Central memory CD4-positive, alpha-beta T cell (primary cell): ENCODE measurements around the gene CRTC1.

Experiments used
- DNase-seq: peaks from one replicate; pipeline ENCODE4 v3.0.0; 2022

The CRTC1 gene

GRCh38 chr19:18788529-18789421, 105.3 kb downstream of the CRTC1 start:
- no peak for DNase-seq

- DNase-seq, result no peak
These were observed 106.0 kb downstream of the CRTC1 start for GRCh38 chr19:18789422-18789869.

- DNase-seq, result no peak
These were observed 106.5 kb downstream of the CRTC1 start for GRCh38 chr19:18789883-18790565.

- DNase-seq, result no peak
These were observed 107.3 kb downstream of the CRTC1 start, which contains the start of gene COMP for GRCh38 chr19:18790566-18791314. Gene COMP (minus strand): TSS chr19:18791305. CDS start chr19:18791269, 36 bp downstream.

GRCh38 chr19:18791315-18791678, 107.8 kb downstream of the CRTC1 start:
- DNase-seq, result no peak

- DNase-seq, result no peak
These were observed 109.2 kb downstream of the CRTC1 start for GRCh38 chr19:18792661-18793060.

GRCh38 chr19:18793144-18794028, 109.9 kb downstream of the CRTC1 start:
- DNase-seq, result no peak

- no peak for DNase-seq
These were observed 110.5 kb downstream of the CRTC1 start for GRCh38 chr19:18794029-18794313.

- no peak for DNase-seq
These were observed 111.2 kb downstream of the CRTC1 start for GRCh38 chr19:18794692-18795091.

- no peak for DNase-seq
These were observed 112.1 kb downstream of the CRTC1 start for GRCh38 chr19:18795540-18795939.

- DNase-seq, result no peak
These were observed 112.8 kb downstream of the CRTC1 start for GRCh38 chr19:18796239-18796638.

GRCh38 chr19:18798384-18799352, 115.2 kb downstream of the CRTC1 start:
- no peak for DNase-seq

GRCh38 chr19:18799389-18799970, 116.0 kb downstream of the CRTC1 start:
- no peak for DNase-seq

GRCh38 chr19:18800079-18800478, 116.6 kb downstream of the CRTC1 start:
- no peak for DNase-seq

- DNase-seq, result no peak
These were observed 117.2 kb downstream of the CRTC1 start for GRCh38 chr19:18800636-18801035.

- DNase-seq, result no peak
These were observed 118.9 kb downstream of the CRTC1 start for GRCh38 chr19:18802354-18802753.

GRCh38 chr19:18803550-18804138, 120.2 kb downstream of the CRTC1 start:
- no peak for DNase-seq

GRCh38 chr19:18804139-18804601, 120.7 kb downstream of the CRTC1 start:
- DNase-seq, result no peak

- no peak for DNase-seq
These were observed 121.2 kb downstream of the CRTC1 start for GRCh38 chr19:18804643-18805042.

- no peak for DNase-seq
These were observed 124.4 kb downstream of the CRTC1 start for GRCh38 chr19:18807861-18808331.
